DOHH2 (cell line): ENCODE results near the gene TRAF2.

Experiments used
- EZH2phosphoT487 ChIP-seq: fragments of 200-600 bp; sonication (generic); IDR thresholded peaks from 2 replicates; pipeline ENCODE4 v1.6.1; 2017; ENCODE audit warnings: borderline replicate concordance, mild to moderate bottlenecking, antibody characterized with exemption, low read length, moderate library complexity, mixed read lengths
- TF ChIP-seq, protein P1 (sequence below): fragments of 200-600 bp; sonication (generic); IDR thresholded peaks from one replicate; pipeline ENCODE4 v1.5.1; 2014; ENCODE audit warnings: antibody characterized with exemption, mild to moderate bottlenecking, low read depth, low read length; ENCODE audit not compliant: poor library complexity, severe bottlenecking

DNA sequence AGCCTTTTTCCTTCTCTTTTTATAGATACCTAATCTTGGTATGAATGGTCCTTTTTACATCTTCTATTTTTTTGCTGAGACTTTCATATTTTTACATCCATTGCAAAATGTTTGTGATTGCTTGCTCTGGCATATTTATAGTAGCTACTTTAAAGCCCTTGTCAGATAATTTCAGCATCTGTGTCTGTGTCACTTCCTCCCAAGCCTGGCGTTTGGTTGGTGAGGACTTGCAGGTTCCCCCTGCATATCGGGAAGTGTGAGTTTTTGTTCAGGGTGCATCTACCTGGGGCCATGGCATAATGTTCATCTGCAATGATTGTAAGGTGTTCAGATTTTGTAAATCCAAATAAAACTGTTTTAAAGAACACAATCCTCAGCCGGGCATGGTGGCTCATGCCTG, 49.3 kb downstream of the TRAF2 start:
- TF ChIP-seq, protein P1, sequence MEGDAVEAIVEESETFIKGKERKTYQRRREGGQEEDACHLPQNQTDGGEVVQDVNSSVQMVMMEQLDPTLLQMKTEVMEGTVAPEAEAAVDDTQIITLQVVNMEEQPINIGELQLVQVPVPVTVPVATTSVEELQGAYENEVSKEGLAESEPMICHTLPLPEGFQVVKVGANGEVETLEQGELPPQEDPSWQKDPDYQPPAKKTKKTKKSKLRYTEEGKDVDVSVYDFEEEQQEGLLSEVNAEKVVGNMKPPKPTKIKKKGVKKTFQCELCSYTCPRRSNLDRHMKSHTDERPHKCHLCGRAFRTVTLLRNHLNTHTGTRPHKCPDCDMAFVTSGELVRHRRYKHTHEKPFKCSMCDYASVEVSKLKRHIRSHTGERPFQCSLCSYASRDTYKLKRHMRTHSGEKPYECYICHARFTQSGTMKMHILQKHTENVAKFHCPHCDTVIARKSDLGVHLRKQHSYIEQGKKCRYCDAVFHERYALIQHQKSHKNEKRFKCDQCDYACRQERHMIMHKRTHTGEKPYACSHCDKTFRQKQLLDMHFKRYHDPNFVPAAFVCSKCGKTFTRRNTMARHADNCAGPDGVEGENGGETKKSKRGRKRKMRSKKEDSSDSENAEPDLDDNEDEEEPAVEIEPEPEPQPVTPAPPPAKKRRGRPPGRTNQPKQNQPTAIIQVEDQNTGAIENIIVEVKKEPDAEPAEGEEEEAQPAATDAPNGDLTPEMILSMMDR = no peak
- TF ChIP-seq EZH2phosphoT487 = no peak
